Skin epidermis (tissue), 12 donors: ENCODE data around the gene LTB.

Experiments used
- H3K27ac ChIP-seq, 21 experiments: fragments of 200-600 bp; sonication (generic) in 11 of 21; one replicate each; pipeline ENCODE4 v1.5.0; 2020; ENCODE audit warnings: mild to moderate bottlenecking in 3 of 21, inconsistent platforms in 2 of 21, moderate library complexity in 2 of 21
- H3K4me3 ChIP-seq, 7 experiments: fragments of 200-600 bp; sonication (generic) in 2 of 7; one replicate each; pipeline ENCODE4 v1.5.0; 2020; ENCODE audit warnings: inconsistent platforms in 2 of 7, mild to moderate bottlenecking in 2 of 7, moderate library complexity in 1 of 7

The LTB gene

GRCh38 chr6:31535538-31536324, 46.5 kb downstream of the LTB start:
- Histone ChIP-seq H3K4me3 (no peak overlapping the region), H3K27ac (no peak overlapping the region)

DNA sequence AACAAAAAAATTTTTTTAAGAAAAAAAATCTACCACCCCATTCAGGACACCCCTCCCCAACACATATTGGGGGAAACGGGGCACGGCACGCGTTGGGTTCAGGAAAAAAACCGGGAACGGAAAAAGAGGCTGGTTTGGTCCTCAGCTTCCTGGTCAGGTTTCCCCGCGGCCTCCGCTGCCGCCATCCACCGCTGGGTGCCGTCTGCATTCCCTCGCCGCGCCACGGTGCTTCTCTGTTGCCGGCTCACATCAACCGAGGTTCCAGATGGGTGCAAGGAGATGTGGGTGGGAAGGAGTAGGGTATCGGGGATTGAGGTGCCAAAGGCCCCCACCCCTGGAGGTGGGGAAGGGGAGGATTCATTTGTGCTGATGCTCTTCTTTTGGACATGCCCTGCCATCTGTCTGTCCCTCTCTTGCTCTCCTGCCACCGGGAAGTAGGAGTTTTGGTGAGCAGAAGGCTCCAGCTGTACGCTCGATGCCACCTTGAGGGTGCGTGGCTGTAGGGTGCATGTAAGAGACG, 47.6 kb downstream of the LTB start:
- no peak overlapping the region for H3K4me3 ChIP-seq
- H3K27ac ChIP-seq, result no peak overlapping the region

DNA sequence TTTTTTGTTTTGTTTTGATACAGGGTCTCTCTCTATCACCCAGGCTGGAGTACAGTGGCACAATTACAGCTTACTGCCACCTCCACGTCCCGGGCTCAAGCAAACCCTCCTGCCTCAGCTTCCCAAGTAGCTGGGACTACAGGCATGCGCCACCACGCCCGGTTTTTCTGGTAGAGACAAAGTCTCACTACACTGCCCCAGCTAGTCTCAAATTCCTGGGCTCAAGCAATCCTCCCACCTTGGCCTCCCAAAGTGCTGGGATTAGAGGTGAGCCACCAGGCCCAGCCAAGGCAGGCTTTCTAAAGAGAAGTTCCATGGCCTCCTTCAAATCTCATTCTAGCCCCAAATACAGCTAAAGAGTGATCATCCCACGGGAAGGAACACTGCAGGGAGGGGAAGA, 48.2 kb downstream of the LTB start:
- Histone ChIP-seq H3K4me3 (no peak overlapping the region), H3K27ac (no peak overlapping the region)

DNA sequence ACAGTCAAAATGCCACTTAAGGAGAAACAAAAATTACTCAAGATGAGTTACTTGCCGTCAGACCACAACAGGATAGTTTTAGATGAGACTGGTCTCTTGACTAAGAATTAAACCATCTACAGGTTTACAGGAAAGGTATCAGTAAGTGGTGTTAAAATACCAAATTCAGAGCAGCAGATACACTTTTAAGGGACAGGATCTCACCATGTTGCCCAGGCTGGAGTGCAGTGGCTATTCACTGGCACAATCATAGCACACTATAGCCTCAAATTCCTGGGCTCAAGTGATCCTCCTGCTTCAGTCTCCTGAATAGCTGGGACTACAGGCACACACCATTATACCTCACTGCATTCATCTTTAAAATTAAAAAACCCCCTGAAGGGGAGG, 48.8 kb downstream of the LTB start:
- Histone ChIP-seq H3K4me3 (no peak overlapping the region), H3K27ac (no peak overlapping the region)

DNA sequence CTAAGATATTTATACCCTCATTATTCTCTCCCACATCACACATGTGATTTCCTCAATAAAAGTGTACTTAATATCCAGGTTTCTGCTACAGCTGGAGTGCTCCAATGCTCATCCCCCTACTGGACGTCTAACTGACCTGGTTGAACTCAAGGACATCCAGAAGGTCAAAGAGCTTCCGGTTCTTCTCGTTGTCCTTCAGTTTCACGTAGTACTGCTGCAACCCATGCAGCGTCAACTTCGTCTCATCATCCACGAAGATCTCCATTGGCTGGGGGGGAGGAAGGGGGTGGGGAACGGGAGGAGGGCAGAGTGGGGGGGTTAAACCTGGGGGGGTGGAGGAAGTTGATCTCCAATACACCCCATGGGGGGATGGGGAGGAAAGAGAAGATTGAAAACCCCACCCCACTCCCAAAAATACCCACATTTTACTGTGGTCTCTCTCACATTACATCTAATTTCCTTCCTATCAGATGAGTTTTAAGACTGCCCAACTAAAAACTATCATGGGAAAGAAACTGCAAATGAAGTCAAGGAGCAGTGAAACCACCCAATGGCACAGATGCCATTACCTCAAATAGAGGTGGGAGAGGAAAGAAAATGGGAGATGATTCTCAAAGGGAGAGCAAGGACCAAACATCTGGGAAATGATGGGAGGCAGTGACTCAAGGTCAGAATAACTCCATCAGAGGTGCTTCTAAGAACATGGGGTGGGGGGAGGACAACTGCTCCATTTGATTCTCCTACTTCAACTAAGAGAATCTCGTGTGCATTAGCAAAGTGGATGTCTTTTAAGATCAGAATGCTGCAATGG, 49.4 kb downstream of the LTB start:
- H3K4me3 ChIP-seq, result no peak overlapping the region
- H3K27ac ChIP-seq, result no peak overlapping the region

DNA sequence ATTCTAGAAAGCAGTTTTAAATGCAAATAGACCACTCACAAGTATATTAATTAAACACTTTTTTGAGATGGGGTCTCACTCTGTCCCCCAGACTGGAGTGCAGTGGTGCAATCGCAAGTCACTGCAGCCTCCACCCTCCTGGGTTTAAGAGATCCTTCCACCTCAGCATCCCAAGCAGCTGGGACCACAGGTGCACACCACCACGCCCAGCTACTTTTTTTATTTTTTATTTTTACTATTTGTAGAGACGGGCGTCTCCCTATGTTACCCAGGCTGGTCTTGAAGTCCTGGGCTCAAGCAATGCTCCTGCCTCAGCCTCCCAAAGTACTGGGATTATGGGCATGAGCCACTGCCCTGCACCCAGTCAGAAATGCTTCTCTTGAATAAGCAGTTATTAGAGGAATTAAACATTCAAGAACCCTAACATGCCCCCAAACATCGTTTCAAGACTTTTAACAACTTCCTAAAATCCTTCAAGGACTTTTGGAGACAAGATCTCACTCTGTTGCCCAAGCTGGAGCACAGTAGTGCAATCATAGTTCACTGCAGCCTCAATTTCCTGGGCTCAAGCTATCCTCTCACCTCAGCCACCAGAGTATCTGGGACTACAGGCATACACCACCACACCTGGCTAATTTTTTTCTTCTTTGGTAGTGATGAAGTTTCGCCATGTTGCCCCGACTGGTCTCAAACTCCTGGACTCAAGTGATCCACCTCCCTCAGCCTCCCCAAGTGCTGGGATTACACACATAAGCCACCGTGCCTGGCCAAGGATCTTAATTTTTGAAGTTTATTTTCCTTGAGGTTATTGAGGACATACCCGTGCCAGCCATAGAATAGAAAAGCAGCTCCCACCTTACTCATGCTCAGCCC, 50.2 kb downstream of the LTB start:
- Histone ChIP-seq H3K27ac (no peak overlapping the region), H3K4me3 (no peak overlapping the region)

DNA sequence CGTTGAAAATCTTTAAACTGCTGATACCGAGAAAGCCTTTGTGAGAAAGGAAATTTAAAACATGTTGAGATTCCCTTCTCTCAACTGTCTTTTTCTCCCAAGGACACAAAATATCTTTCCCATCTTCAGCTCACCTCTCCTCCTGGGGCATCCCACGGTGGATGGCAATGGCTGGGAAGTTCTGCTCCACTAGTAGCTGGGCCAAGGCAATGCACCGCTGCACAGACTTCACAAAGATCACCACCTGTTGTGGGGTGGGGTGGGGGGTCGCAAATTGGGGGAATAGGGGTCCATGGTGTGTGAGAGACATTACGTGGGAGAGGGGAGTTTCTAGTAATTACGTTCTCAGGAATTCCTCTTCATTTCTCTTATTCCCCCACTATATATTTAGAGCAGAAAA, 51.1 kb downstream of the LTB start:
- no peak overlapping the region for H3K4me3 ChIP-seq
- no peak overlapping the region for H3K27ac ChIP-seq

GRCh38 chr6:31530659-31531058, 51.6 kb downstream of the LTB start:
- Histone ChIP-seq H3K4me3 (no peak overlapping the region), H3K27ac (no peak overlapping the region)
